Measurements from ENCODE around the gene KCNMB2. TPM values are rescaled to one million over a fixed set of nuclear protein-coding genes. Genes with fewer than 3 reads are reported as not detected.
A peak's percentile ranks its signal among the peaks of the same experiment; 100 is the strongest.

Gene KCNMB2
- total RNA-seq, 1 donor from 2014 or later: 1.2 TPM

GRCh38 chr3:178551916-178552321 lies 15.7 kb downstream of the KCNMB2 start:
- Histone ChIP-seq H3K4me3 (no peak overlapping the region), H3K9me3 (no peaks in the 10 kb centered on the region), H3K27me3 (no peaks in the 10 kb centered on the region), H3K36me3 (no peaks in the 10 kb centered on the region), H3K4me1 (no peaks in the 10 kb centered on the region), H3K27ac (no peak overlapping the region)
- DNase-seq (no peak), ATAC-seq (peak; percentile 40)
- intact Hi-C loops (cut with DNase I): no loop called here
- no peak for TF ChIP-seq CTCF (IDR thresholded peaks at IDR 0.05)

- intact Hi-C loops (cut with DNase I): no loop called here
- Histone ChIP-seq H3K27me3 (no peaks in the 10 kb centered on the region), H3K9me3 (no peaks in the 10 kb centered on the region), H3K4me1 (no peaks in the 10 kb centered on the region), H3K36me3 (no peaks in the 10 kb centered on the region), H3K4me3 (no peak overlapping the region), H3K27ac (no peak overlapping the region)
- ATAC-seq (no peak), DNase-seq (no peak)
- TF ChIP-seq CTCF (IDR thresholded peaks at IDR 0.05): no peak
These were observed 22.4 kb downstream of the KCNMB2 start for GRCh38 chr3:178558637-178559036.

GRCh38 chr3:178560759-178561158 lies 24.5 kb downstream of the KCNMB2 start:
- no peak for TF ChIP-seq CTCF (IDR thresholded peaks at IDR 0.05)
- H3K4me3 ChIP-seq: no peak overlapping the region
- intact Hi-C loops (cut with DNase I): no loop called here
- no peaks in the 10 kb centered on the region for H3K27me3 ChIP-seq
- no peak overlapping the region for H3K27ac ChIP-seq
- no peak for ATAC-seq
- H3K36me3 ChIP-seq: no peaks in the 10 kb centered on the region
- no peak for DNase-seq
- H3K9me3 ChIP-seq: no peaks in the 10 kb centered on the region
- no peaks in the 10 kb centered on the region for H3K4me1 ChIP-seq

- ATAC-seq: no peak
- H3K36me3 ChIP-seq: no peaks in the 10 kb centered on the region
- H3K9me3 ChIP-seq: no peaks in the 10 kb centered on the region
- no peak for DNase-seq
- H3K27ac ChIP-seq: no peak overlapping the region
- intact Hi-C loops (cut with DNase I): no loop called here
- TF ChIP-seq CTCF (IDR thresholded peaks at IDR 0.05): no peak
- H3K4me3 ChIP-seq: no peak overlapping the region
- H3K4me1 ChIP-seq: no peaks in the 10 kb centered on the region
- H3K27me3 ChIP-seq: no peaks in the 10 kb centered on the region
These were observed 25.0 kb downstream of the KCNMB2 start for GRCh38 chr3:178561239-178561638.

GRCh38 chr3:178562143-178562946 lies 26.1 kb downstream of the KCNMB2 start:
- DNase-seq (no peak), ATAC-seq (no peak)
- H3K9me3 ChIP-seq: no peaks in the 10 kb centered on the region
- H3K4me3 ChIP-seq: no peak overlapping the region
- no peak for TF ChIP-seq CTCF (IDR thresholded peaks at IDR 0.05)
- H3K4me1 ChIP-seq: no peaks in the 10 kb centered on the region
- H3K36me3 ChIP-seq: no peaks in the 10 kb centered on the region
- intact Hi-C loops (cut with DNase I): no loop called here
- H3K27me3 ChIP-seq: no peaks in the 10 kb centered on the region
- no peak overlapping the region for H3K27ac ChIP-seq

- no peak for ATAC-seq
- TF ChIP-seq CTCF (IDR thresholded peaks at IDR 0.05): no peak
- intact Hi-C loops (cut with DNase I): no loop called here
These were observed 26.7 kb downstream of the KCNMB2 start for GRCh38 chr3:178562947-178563232.

More at GRCh38 chr3:178562947-178563232, 26.7 kb downstream of the KCNMB2 start:
- no peaks in the 10 kb centered on the region for H3K36me3 ChIP-seq
- no peaks in the 10 kb centered on the region for H3K9me3 ChIP-seq
- no peak for DNase-seq
- no peak overlapping the region for H3K27ac ChIP-seq
- H3K4me3 ChIP-seq: no peak overlapping the region
- no peaks in the 10 kb centered on the region for H3K27me3 ChIP-seq
- no peaks in the 10 kb centered on the region for H3K4me1 ChIP-seq

Measured in upper lobe of right lung (tissue), 1 donor.